Activated T-cell treated with anti-CD3 and anti-CD28 coated beads, Interleukin-2, amount 50 U/mL, for 72 hours (primary cell): ENCODE data around the gene ABCC11. TPM values are rescaled to one million over a fixed set of nuclear protein-coding genes. Genes with fewer than 3 reads are reported as not detected.

ENCODE experiments used
- ATAC-seq, 2 donors: fragments of 150-1000 bp; cut with Tn5 transposase; replicated peaks in 1 of 2; 2 replicates each; pipeline ENCODE4 v1.10.0; 2021; ENCODE audit warnings: moderate library complexity in 2 of 2, mild to moderate bottlenecking in 1 of 2
- DNase-seq, 2 donors: peaks; one replicate each; pipeline ENCODE4 v3.0.0; 2021 to 2022; ENCODE audit warnings: mixed read lengths in 1 of 2
- H3K27ac Mint-ChIP-seq: one replicate; pipeline ENCODE4 v1.8.0; 2022; ENCODE audit warnings: mild to moderate bottlenecking, moderate library complexity, mixed read lengths
- H3K27me3 Mint-ChIP-seq: one replicate; pipeline ENCODE4 v1.8.0; 2022; ENCODE audit warnings: low read depth, mixed read lengths
- H3K36me3 Mint-ChIP-seq, 2 donors: one replicate each; pipeline ENCODE4 v1.8.0; 2022; ENCODE audit warnings: mixed read lengths in 2 of 2, mild to moderate bottlenecking in 1 of 2; ENCODE audit not compliant: insufficient read depth in 2 of 2
- H3K4me1 Mint-ChIP-seq: one replicate; pipeline ENCODE4 v1.8.0; 2022; ENCODE audit warnings: low read depth, mixed read lengths
- H3K4me3 Mint-ChIP-seq, 2 donors: one replicate each; pipeline ENCODE4 v1.8.0; 2022; ENCODE audit warnings: mild to moderate bottlenecking in 2 of 2, mixed read lengths in 2 of 2, moderate library complexity in 2 of 2
- H3K9me3 Mint-ChIP-seq, 2 donors: one replicate each; pipeline ENCODE4 v1.8.0; 2022; ENCODE audit warnings: mixed read lengths in 2 of 2
- total RNA-seq, 2 donors: library from RNA; stranded (reverse); gene quantifications; one replicate each; pipeline ENCODE4 v1.2.3, GENCODE V29; 2022

The ABCC11 gene
- total RNA-seq, 2 donors from 2014 or later = 0.07 to 0.17 TPM

DNA sequence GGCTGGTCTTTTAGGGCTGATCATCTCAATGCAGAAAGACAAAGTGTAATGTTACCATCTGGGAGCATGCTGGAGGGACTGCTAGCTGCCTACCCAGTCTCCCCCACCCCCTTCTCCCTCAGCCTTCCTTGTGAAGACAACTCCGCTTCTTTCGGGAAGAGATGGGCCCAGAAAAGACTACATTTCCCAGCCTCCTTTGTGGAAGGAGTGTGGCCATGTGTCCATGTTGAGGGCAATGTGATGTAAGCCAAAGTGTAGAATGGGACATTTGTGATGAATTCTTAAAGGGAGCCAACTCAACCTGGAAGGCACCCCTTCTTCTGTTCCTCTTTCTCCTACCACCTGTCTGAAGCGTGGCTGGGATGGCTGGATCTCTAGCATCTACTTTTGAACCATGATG is 107.8 kb downstream of the ABCC11 start:
- Mint-ChIP-seq H3K27me3 (peaks cover 33% of the 10 kb centered on the region), H3K4me3 (no peak overlapping the region), H3K9me3 (peaks cover 0 to 4% of the 10 kb centered on the region in 2 donors), H3K36me3 (no peaks in the 10 kb centered on the region), H3K27ac (no peak overlapping the region), H3K4me1 (no peaks in the 10 kb centered on the region)
- no peak for ATAC-seq
- DNase-seq = no peak

GRCh38 chr16:48138543-48138942 is 108.8 kb downstream of the ABCC11 start:
- Mint-ChIP-seq H3K27me3 (peaks cover 29% of the 10 kb centered on the region), H3K27ac (no peak overlapping the region), H3K36me3 (no peaks in the 10 kb centered on the region), H3K9me3 (peaks cover 0 to 1% of the 10 kb centered on the region in 2 donors), H3K4me3 (no peak overlapping the region), H3K4me1 (no peaks in the 10 kb centered on the region)
- ATAC-seq (no peak), DNase-seq (no peak)

GRCh38 chr16:48137822-48138221 is 109.5 kb downstream of the ABCC11 start:
- H3K4me1 Mint-ChIP-seq = no peaks in the 10 kb centered on the region
- H3K27me3 Mint-ChIP-seq = peaks cover 29% of the 10 kb centered on the region
- no peak for ATAC-seq
- H3K4me3 Mint-ChIP-seq = no peak overlapping the region
- peaks cover 0 to 1% of the 10 kb centered on the region in 2 donors for H3K9me3 Mint-ChIP-seq
- no peaks in the 10 kb centered on the region for H3K36me3 Mint-ChIP-seq
- H3K27ac Mint-ChIP-seq = no peak overlapping the region
- DNase-seq = no peak

DNA sequence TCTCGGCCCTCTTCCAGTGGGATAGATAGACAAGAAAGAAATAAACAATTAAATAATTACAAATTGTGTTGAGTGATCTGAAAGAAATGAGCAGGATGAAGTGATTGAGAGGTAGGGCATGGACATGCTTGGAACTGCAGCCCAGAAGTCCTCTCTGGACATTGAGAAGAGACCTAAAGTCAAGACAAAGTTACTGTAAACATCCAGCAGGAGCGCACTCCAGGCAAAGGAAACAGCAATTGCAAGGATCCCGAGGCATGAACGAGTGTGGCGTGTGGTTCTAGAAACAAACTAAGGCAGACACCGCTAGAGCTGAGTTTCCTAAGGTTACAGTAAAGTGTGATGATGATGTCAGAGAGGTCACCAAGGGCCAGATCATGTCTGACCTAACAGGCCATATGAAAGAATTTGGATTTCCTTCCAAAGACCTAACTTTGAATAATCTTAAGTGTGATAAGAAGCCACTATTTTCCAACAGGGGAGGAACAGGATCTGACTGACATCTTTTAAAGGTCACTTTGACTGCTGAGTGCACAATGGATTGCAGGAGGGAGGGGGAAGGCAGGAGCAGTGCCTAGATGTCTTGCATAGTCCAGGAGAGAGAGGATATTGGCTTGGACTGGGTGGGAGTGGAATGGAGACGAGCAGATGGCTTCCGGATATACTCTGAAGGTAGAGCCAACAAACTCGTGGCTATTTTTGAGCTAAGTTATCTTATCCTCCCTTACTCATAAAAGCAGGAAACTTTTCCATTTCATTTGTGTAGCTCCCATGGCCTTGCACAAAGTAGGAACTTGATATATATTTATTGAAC is 110.6 kb downstream of the ABCC11 start:
- H3K27ac Mint-ChIP-seq = no peak overlapping the region

DNA sequence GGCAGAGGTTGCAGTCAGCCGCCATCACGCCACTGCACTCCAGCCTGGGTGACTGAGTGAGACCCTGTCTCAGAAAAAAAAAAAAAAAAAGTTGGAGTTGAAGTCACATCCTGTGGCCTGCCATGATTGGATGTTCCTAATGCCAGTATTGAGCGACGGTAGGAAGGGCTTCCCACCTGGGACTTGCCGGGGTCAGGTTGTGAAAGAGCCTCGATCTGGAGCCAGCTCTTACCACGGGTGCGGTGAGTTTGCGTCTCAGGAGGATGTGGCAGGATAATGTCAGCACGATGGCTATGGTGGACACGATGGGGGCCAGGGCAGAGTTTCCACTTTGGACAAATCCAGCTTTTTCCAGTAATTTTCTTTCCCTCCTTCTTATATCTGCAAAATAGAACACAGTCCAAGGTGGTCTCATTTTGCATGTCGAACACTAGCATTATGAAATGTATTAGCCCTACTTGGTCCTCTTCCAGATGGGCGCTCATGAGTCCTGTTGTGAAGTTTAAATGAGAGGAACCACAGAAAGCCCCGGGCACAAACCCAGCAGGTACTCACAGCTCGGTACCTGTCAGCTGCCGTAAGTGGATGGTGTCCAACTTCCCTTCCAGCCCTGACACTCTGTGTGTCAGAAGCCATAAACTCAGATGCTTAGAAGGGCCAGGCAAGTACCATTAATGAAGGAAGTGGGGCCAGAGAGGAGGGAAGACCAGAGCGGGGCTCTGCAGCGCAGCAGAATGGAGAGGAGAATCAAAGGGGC is 113.7 kb downstream of the ABCC11 start:
- Mint-ChIP-seq H3K36me3 (no peaks in the 10 kb centered on the region), H3K27me3 (peaks cover 40% of the 10 kb centered on the region), H3K27ac (no peak overlapping the region), H3K4me3 (no peak overlapping the region), H3K9me3 (no peaks in the 10 kb centered on the region), H3K4me1 (no peaks in the 10 kb centered on the region)
- no peak for DNase-seq
- ATAC-seq = no peak

More for the DNA sequence above, 110.6 kb downstream of the ABCC11 start:
- H3K36me3 Mint-ChIP-seq = no peaks in the 10 kb centered on the region
- H3K9me3 Mint-ChIP-seq = peaks cover 0 to 1% of the 10 kb centered on the region in 2 donors
- H3K4me1 Mint-ChIP-seq = no peaks in the 10 kb centered on the region
- ATAC-seq = no peak
- DNase-seq = no peak
- no peak overlapping the region for H3K4me3 Mint-ChIP-seq
- peaks cover 19% of the 10 kb centered on the region for H3K27me3 Mint-ChIP-seq

GRCh38 chr16:48132696-48133095 is 114.6 kb downstream of the ABCC11 start:
- Mint-ChIP-seq H3K4me3 (no peak overlapping the region), H3K27ac (no peak overlapping the region), H3K36me3 (no peaks in the 10 kb centered on the region), H3K4me1 (no peaks in the 10 kb centered on the region), H3K9me3 (no peaks in the 10 kb centered on the region), H3K27me3 (peaks cover 40% of the 10 kb centered on the region)
- no peak for ATAC-seq
- no peak for DNase-seq

DNA sequence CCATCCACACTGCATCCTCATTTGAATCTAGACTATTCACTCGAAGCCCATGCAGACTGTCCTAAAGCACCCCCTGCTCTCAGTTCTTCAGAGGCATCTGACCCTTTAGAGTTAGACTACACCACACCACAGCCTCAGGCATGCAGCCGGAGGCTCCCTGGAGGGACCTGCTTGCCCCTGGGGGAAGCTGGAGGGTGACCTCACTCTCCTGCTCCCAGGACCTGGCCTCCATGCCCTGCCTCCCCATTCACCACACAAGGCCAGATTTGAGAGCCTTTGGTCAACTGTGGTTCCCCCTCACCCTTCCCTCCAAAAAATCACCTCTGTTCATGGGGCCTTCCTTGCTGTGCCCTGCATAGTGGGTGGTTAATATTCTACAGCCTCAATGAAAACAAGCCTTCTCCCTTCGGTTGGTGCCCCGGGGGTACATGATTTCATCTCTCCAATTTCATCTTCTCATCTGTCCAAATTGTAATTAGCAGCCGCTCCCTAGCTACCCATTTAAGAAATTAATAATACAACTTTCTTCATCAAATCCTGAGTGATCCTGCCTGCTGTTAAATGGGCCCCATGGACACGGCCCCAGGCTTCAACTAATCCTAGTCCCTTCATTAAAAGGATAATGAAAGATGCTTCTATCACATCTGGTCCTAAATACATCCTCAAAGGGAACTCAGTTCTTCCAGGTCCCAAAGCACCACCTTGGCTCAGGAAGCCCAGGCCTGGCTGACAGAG is 116.0 kb downstream of the ABCC11 start:
- Mint-ChIP-seq H3K9me3 (no peaks in the 10 kb centered on the region), H3K27ac (no peak overlapping the region), H3K4me1 (peaks cover 8% of the 10 kb centered on the region), H3K4me3 (no peak overlapping the region), H3K36me3 (no peaks in the 10 kb centered on the region), H3K27me3 (peaks cover 39% of the 10 kb centered on the region)
- ATAC-seq (no peak), DNase-seq (no peak)

DNA sequence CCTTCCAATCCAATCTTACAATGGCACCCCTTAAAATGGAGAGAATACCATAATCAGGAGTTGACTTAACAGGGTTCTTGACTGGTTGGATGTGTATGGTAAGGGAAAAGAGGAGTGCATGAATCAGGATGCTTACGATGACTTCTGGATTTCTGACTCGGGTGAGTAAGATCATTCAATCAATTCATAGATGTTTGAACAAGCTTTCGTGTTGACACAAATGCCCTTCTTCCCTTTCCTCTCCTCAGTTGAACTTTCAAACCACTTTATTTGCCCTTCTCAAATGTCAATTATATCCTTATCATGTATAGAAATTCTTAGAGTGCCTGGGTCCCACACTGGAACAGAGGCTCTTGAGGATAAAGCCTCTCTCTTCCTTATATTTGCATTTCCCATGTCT is 117.4 kb downstream of the ABCC11 start:
- H3K36me3 Mint-ChIP-seq = no peaks in the 10 kb centered on the region
- ATAC-seq = no peak
- peaks cover 48% of the 10 kb centered on the region for H3K27me3 Mint-ChIP-seq
- H3K4me3 Mint-ChIP-seq = no peak overlapping the region
- H3K9me3 Mint-ChIP-seq = peaks cover 0 to 4% of the 10 kb centered on the region in 2 donors
- peaks cover 8% of the 10 kb centered on the region for H3K4me1 Mint-ChIP-seq
- no peak for DNase-seq
- no peak overlapping the region for H3K27ac Mint-ChIP-seq

- peaks cover 0 to 4% of the 10 kb centered on the region in 2 donors for H3K9me3 Mint-ChIP-seq
- peaks cover 59% of the 10 kb centered on the region for H3K27me3 Mint-ChIP-seq
- DNase-seq (no peak), ATAC-seq (no peak)
- no peak overlapping the region for H3K4me3 Mint-ChIP-seq
- peaks cover 12% of the 10 kb centered on the region for H3K4me1 Mint-ChIP-seq
- H3K36me3 Mint-ChIP-seq = peaks cover 0 to 1% of the 10 kb centered on the region in 2 donors
- H3K27ac Mint-ChIP-seq = no peak overlapping the region
Observed at GRCh38 chr16:48128769-48129168, 118.6 kb downstream of the ABCC11 start.

DNA sequence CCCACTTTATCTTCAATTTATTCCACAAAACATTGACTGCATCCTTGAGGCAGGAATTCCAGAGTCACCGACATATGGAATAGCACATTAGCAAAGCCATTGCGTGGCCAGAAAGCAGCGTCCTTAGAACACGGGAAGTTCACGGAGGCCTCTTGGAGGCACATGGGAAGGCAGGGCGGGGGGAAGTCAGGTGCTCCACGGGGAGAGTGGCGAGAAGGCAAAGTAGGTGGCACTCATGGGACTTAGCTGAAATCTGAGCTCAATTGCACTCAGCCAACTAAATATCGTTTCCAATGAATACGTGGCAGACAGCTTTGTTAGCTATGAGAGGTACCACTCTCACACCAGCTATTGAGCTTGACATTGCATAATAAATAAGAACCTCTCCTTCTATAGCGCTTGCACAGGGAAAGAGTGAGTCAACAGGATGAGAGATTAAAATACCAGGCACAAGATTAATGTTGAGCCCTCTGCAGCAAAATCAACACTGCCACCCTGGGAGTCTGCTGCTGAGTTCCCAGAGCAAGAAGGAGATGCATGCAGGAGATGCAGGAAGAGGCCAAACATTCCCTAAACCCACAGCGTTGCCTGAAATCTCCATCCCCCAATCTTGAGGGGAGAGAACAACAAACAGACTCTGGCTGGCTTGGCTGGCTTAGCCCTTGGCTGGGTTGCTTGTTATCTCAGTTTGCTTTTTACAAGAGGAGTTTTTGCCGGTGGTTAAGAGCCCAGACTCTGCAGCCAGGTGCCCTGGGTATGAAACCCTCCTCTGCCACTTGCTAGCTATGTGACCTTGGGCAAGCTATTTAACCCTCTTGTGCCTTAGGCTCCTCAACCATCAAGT is 120.3 kb downstream of the ABCC11 start:
- Mint-ChIP-seq H3K36me3 (peaks cover 0 to 1% of the 10 kb centered on the region in 2 donors), H3K27me3 (peaks cover 59% of the 10 kb centered on the region), H3K4me1 (peaks cover 23% of the 10 kb centered on the region), H3K9me3 (peaks cover 0 to 4% of the 10 kb centered on the region in 2 donors), H3K27ac (no peak overlapping the region), H3K4me3 (no peak overlapping the region)
- DNase-seq (no peak), ATAC-seq (no peak)

DNA sequence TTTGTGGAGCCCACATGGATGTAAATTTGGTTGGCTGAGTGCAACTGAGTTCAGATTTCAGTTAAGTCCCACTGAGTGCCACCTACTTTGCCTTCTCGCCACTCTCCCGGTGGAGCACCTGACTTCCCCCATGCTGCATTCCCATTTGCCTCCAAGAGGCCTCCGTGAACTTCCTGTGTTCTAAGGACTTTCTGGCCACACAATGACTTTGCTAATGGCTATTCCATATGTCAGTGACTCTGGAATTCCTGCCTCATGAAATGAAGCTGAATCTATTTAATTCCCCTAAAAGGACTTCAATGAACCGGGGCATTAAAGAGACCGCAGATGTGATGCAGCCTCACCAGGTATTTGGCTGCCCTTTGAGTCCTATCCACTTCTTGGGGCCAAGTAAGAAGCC is 121.5 kb downstream of the ABCC11 start:
- no peak for ATAC-seq
- Mint-ChIP-seq H3K36me3 (peaks cover 0 to 1% of the 10 kb centered on the region in 2 donors), H3K4me1 (peaks cover 23% of the 10 kb centered on the region), H3K4me3 (no peak overlapping the region), H3K27ac (no peak overlapping the region), H3K27me3 (peaks cover 63% of the 10 kb centered on the region), H3K9me3 (peaks cover 0 to 4% of the 10 kb centered on the region in 2 donors)
- no peak for DNase-seq

DNA sequence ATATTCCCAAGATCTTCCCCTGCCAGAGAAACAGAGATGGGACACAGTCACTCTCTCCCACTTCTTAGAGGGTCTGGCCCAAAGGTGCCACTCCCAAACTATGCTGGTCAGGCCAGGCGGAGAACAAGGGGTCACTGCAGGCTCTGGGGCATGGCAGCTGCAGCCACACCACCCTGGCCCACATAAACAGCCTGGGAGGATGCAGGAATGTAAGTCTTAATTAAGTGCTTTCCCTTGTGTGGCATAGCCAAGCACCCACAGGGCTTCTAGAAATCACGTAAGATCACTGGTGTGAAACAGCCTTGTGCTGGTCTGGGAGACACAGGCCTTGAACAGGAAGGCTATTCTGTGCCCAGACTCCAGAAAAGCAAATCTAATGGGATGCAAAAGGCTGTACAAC is 123.1 kb downstream of the ABCC11 start:
- DNase-seq (no peak), ATAC-seq (no peak)
- H3K36me3 Mint-ChIP-seq = peaks cover 0 to 1% of the 10 kb centered on the region in 2 donors
- peaks cover 0 to 4% of the 10 kb centered on the region in 2 donors for H3K9me3 Mint-ChIP-seq
- no peak overlapping the region for H3K4me3 Mint-ChIP-seq
- no peak overlapping the region for H3K27ac Mint-ChIP-seq
- H3K4me1 Mint-ChIP-seq = peaks cover 23% of the 10 kb centered on the region
- H3K27me3 Mint-ChIP-seq = peaks cover 61% of the 10 kb centered on the region
